ENCODE measurements around the gene SOHLH1.

The SOHLH1 gene

GRCh38 chr9:135681161-135681560, 18.1 kb downstream of the SOHLH1 start:
- POLR2A ChIA-PET = no interaction called here
- H3K9me3 ChIP-seq (ENCODE audit: control insufficient read depth, insufficient read depth, low read depth, low read length) = no peaks in the 10 kb centered on the region
- H3K4me3 ChIP-seq (ENCODE audit: low read depth, low read length) = no peak overlapping the region
- CTCF ChIA-PET = no interaction called here
- TF ChIP-seq ZFP69B (tag by site-specific recombination; IDR thresholded peaks at IDR 0.05) = no peak
- no peak for TF ChIP-seq PBX3 (CRISPR knock-in tag; IDR thresholded peaks at IDR 0.05)
- no peak for TF ChIP-seq GLI4 (tag by site-specific recombination; IDR thresholded peaks at IDR 0.05)
- TF ChIP-seq ZNF114 (tag by site-specific recombination; IDR thresholded peaks at IDR 0.05) = no peak
- no peak for TF ChIP-seq ZNF544 (tag by site-specific recombination; IDR thresholded peaks at IDR 0.05)
- TF ChIP-seq ZNF133 (tag by site-specific recombination; IDR thresholded peaks at IDR 0.05) = no peak
- TF ChIP-seq ZNF202 (tag by site-specific recombination; IDR thresholded peaks at IDR 0.05; ENCODE audit: borderline replicate concordance) = no peak
- TF ChIP-seq EGR2 (tag by site-specific recombination; IDR thresholded peaks at IDR 0.05; ENCODE audit: low read depth) = no peak
- no peak for TF ChIP-seq ZNF701 (tag by site-specific recombination; IDR thresholded peaks at IDR 0.05)
- TF ChIP-seq ZNF600 (tag by site-specific recombination; IDR thresholded peaks at IDR 0.05) = no peak
- TF ChIP-seq ZNF23 (tag by site-specific recombination; IDR thresholded peaks at IDR 0.05; ENCODE audit: borderline replicate concordance) = no peak
- TF ChIP-seq ZNF747 (tag by site-specific recombination; IDR thresholded peaks at IDR 0.05) = no peak
- TF ChIP-seq BCL11B (tag by site-specific recombination; IDR thresholded peaks at IDR 0.05; ENCODE audit: low read depth) = no peak
- no peak for TF ChIP-seq ZNF792 (tag by site-specific recombination; IDR thresholded peaks at IDR 0.05)
- TF ChIP-seq ZFP37 (tag by site-specific recombination; IDR thresholded peaks at IDR 0.05) = no peak
- no peak for TF ChIP-seq ZNF768 (tag by site-specific recombination; IDR thresholded peaks at IDR 0.05)
- TF ChIP-seq ZNF223 (tag by site-specific recombination; IDR thresholded peaks at IDR 0.05) = no peak
- TF ChIP-seq SCRT1 (tag by site-specific recombination; IDR thresholded peaks at IDR 0.05; ENCODE audit: borderline replicate concordance) = no peak
- no peak overlapping the region for H3K27ac ChIP-seq (ENCODE audit: extremely low read depth, low read depth, low read length)
- no peaks in the 10 kb centered on the region for H3K36me3 ChIP-seq (ENCODE audit: control insufficient read depth in 2 of 2, insufficient read depth in 1 of 2, low read length in 2 of 2)
- H3K4me1 ChIP-seq (ENCODE audit: control insufficient read depth, insufficient read depth, low read length) = no peaks in the 10 kb centered on the region

- Histone ChIP-seq H3K9me3 (ENCODE audit: control insufficient read depth, insufficient read depth, low read depth, low read length) (no peaks in the 10 kb centered on the region), H3K36me3 (ENCODE audit: control insufficient read depth in 2 of 2, insufficient read depth in 1 of 2, low read length in 2 of 2) (no peaks in the 10 kb centered on the region), H3K27ac (ENCODE audit: extremely low read depth, low read depth, low read length) (no peak overlapping the region), H3K4me3 (ENCODE audit: low read depth, low read length) (no peak overlapping the region), H3K4me1 (ENCODE audit: control insufficient read depth, insufficient read depth, low read length) (no peaks in the 10 kb centered on the region)
- ChIA-PET CTCF (no interaction called here), POLR2A (no interaction called here)
- no peak for TF ChIP-seq IKZF3 (tag by site-specific recombination; IDR thresholded peaks at IDR 0.05)
- no peak for TF ChIP-seq KLF8 (tag by site-specific recombination; IDR thresholded peaks at IDR 0.05)
- TF ChIP-seq ZNF501 (tag by site-specific recombination; IDR thresholded peaks at IDR 0.05) = no peak
- TF ChIP-seq ZNF37A (tag by site-specific recombination; IDR thresholded peaks at IDR 0.05) = no peak
- no peak for TF ChIP-seq ZNF138 (tag by site-specific recombination; IDR thresholded peaks at IDR 0.05; ENCODE audit: borderline replicate concordance)
- no peak for TF ChIP-seq ZNF362 (tag by site-specific recombination; IDR thresholded peaks at IDR 0.05)
- no peak for TF ChIP-seq GLI2 (tag by site-specific recombination; IDR thresholded peaks at IDR 0.05; ENCODE audit: borderline replicate concordance, low read depth)
- TF ChIP-seq ZSCAN30 (tag by site-specific recombination; IDR thresholded peaks at IDR 0.05) = no peak
- TF ChIP-seq ZNF623 (tag by site-specific recombination; IDR thresholded peaks at IDR 0.05) = no peak
- TF ChIP-seq ZNF624 (tag by site-specific recombination; IDR thresholded peaks at IDR 0.05) = no peak
- no peak for TF ChIP-seq ZNF530 (tag by site-specific recombination; IDR thresholded peaks at IDR 0.05; ENCODE audit: low read depth)
Observed at GRCh38 chr9:135680056-135680455, 19.2 kb downstream of the SOHLH1 start.
